C4-2B (cell line): Measurements from ENCODE around the gene RNLS.

Experiments used
- H3K27ac ChIP-seq: fragments of 450-650 bp; 2 replicates; pipeline ENCODE4 v1.5.1; 2017
- CTCF ChIP-seq: fragments of 450-650 bp; conservative IDR thresholded peaks from 2 replicates; pipeline ENCODE4 v1.5.1; 2017; ENCODE audit warnings: mild to moderate bottlenecking
- ZFX ChIP-seq: fragments of 450-650 bp; IDR thresholded peaks from 2 replicates; pipeline ENCODE4 v1.6.1; 2017

The RNLS gene

GRCh38 chr10:88379575-88379974, 203.5 kb downstream of the RNLS start:
- no peak overlapping the region for H3K27ac ChIP-seq
- TF ChIP-seq CTCF (no peak), ZFX (no peak)

- no peak overlapping the region for H3K27ac ChIP-seq
- TF ChIP-seq CTCF = no peak
Measured at GRCh38 chr10:88377510-88377909, 205.6 kb downstream of the RNLS start.

- H3K27ac ChIP-seq = no peak overlapping the region
- TF ChIP-seq CTCF = no peak
- no peak for TF ChIP-seq ZFX
Measured at GRCh38 chr10:88374392-88375175, 208.5 kb downstream of the RNLS start.

GRCh38 chr10:88372881-88373592, 210.1 kb downstream of the RNLS start:
- no peak overlapping the region for H3K27ac ChIP-seq
- no peak for TF ChIP-seq ZFX

- TF ChIP-seq ZFX = no peak
- no peak for TF ChIP-seq CTCF
- no peak overlapping the region for H3K27ac ChIP-seq
Measured at GRCh38 chr10:88372051-88372715, 210.9 kb downstream of the RNLS start.

GRCh38 chr10:88370713-88371112, 212.4 kb downstream of the RNLS start:
- no peak for TF ChIP-seq CTCF
- no peak for TF ChIP-seq ZFX
- no peak overlapping the region for H3K27ac ChIP-seq

GRCh38 chr10:88366772-88367171, 216.3 kb downstream of the RNLS start:
- no peak overlapping the region for H3K27ac ChIP-seq
- no peak for TF ChIP-seq CTCF
- TF ChIP-seq ZFX = no peak
